ENCODE measurements around the gene TTLL9. TPM values are rescaled to one million over a fixed set of nuclear protein-coding genes. Genes with fewer than 3 reads are reported as not detected.

Gene TTLL9
- polyA plus RNA-seq, 1 donor = 1.0 TPM

Other genes with a start within 250 kb of the TTLL9 start
- 1.8 TPM for gene COX4I2, start 232.7 kb upstream of the TTLL9 start, polyA plus RNA-seq
- 58.5 TPM for gene BCL2L1, start 147.8 kb upstream of the TTLL9 start, polyA plus RNA-seq
- gene TPX2, start 131.3 kb upstream of the TTLL9 start, polyA plus RNA-seq = 21.8 TPM
- 0.21 TPM for gene MYLK2, start 51.3 kb upstream of the TTLL9 start, polyA plus RNA-seq
- 0.96 TPM for gene FOXS1, start 25.0 kb upstream of the TTLL9 start, polyA plus RNA-seq
- 11.2 TPM for gene DUSP15, start 107 bp upstream of the TTLL9 start, polyA plus RNA-seq
- gene PDRG1, start 81.4 kb downstream of the TTLL9 start, polyA plus RNA-seq = 15.5 TPM
- 0.81 TPM for gene XKR7, start 97.5 kb downstream of the TTLL9 start, polyA plus RNA-seq
- gene CCM2L, start 139.8 kb downstream of the TTLL9 start, polyA plus RNA-seq = 2.9 TPM
- 10.8 TPM for gene HCK, start 181.6 kb downstream of the TTLL9 start, polyA plus RNA-seq
- 72.7 TPM for gene TM9SF4, start 239.1 kb downstream of the TTLL9 start, polyA plus RNA-seq

Data from large intestine (tissue), 1 donor.